HG03558 (cell line): ENCODE measurements around the gene SRGAP3.

Experiments
- ATAC-seq: cut with Tn5 transposase; IDR thresholded peaks from one replicate; pipeline ENCODE4 v1.9.1; 2021; ENCODE audit warnings: moderate number of reproducible peaks; ENCODE audit not compliant: unreplicated experiment; ENCODE audit errors: extremely low read depth

Gene SRGAP3

DNA sequence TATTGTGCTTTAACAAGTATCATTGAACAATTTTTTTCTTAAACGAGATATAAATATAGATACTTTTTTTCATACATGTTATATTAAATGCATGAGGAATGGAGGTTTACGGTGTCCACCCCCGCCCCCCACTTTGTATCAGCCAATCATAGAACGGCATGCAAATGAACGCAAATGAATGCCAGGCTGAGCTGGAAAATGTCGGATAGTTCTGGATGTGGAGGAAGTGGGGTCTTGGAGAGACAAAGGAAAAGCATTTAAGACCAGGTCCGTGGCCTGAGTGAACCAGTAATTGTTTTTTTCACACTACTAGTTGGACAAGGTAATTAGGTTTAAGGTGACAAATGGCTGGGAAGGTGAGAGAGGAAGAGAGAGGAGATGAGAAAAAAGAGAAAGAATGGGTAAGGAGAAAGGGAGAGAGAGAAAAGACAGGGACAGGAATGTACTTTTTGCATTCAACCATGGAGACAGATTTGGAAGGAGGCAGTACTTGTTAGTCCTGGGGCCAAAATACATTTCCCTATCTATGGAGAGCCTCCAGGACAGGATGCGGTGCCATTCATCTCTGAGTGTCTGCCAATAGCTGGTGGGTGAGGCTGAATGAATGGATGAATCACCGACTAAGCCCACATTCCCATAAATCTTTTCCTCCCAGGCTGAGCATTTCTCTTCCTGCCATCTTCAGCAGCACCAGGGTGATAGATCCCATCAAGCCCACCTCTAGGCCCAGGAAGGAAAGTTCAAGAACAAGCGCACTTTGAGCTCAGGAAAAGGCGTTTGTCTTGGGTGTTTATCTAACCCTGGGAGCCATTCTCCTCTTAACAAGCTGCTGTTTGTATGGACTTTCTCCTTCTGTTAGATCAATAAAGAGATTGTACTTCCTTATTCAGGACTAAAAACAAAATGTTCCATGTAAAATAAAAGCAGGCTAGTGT lies 284.7 kb downstream of the SRGAP3 start:
- ATAC-seq, result no peak

GRCh38 chr3:8963137-8963853 lies 286.2 kb downstream of the SRGAP3 start, which contains the start of gene RAD18:
TSS of gene RAD18 (minus strand) at chr3:8963472. CDS start at chr3:8963385, 87 bp downstream.
- peak; percentile 84 for ATAC-seq

GRCh38 chr3:8962226-8962861 lies 287.1 kb downstream of the SRGAP3 start:
- no peak for ATAC-seq

DNA sequence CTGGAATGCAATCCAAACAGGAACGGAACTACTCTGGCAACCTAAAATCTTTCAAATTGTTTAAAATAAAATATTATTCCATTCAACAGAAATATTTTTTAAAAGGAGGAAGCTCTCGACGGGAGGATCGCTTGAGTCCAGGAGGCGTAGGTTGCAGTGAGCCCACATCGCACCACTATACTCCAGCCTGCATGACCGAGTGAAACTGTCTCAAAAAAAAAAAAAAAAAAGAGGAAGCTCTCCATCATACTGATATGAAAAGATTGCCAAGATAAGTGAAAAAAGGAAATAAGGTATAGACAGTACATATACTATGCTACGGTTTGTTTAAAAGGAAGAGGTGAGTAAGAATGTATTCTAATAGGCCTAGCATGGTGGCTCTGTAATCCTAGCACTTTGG lies 289.8 kb downstream of the SRGAP3 start:
- no peak for ATAC-seq

DNA sequence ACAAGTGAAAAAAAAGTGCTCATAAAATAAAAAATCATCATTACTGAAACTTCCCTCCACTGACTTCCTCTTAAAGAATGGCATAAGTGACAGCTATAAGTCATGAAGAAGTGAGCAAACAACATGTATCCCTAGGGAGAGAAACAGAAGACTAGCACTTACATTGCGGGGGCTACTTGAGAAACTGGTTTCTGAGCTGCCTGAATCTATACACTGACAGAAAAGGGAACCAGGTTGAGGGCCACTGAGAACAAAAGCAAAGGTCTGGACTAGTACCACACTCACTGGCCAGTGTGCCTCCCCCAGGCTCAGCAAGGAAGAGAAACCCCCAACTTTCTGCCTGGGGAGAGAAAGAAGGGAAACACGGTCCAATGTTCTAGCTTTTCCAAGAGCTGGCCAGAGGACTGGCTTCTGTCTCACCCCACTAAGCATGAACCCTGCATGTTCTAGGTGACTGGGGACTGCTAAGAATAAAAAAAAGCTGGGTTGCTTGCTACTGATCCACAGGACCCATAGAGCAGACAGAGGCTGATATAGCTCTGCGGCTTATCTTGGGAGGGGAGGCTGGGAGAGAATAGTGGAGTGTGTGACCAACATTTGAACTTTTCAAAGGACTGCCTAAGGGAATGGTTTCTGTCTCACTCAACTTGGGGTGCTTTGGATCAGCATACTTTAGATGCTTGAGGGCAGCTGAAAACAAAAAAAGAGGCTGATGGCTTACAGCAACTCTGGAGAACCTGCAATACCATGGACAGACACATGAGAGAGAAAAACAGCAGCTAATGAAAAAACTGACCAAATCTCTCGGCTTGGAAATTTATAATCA lies 294.3 kb downstream of the SRGAP3 start:
- peak; percentile 88 for ATAC-seq

- no peak for ATAC-seq
These were observed 296.1 kb downstream of the SRGAP3 start for GRCh38 chr3:8953313-8953712.

DNA sequence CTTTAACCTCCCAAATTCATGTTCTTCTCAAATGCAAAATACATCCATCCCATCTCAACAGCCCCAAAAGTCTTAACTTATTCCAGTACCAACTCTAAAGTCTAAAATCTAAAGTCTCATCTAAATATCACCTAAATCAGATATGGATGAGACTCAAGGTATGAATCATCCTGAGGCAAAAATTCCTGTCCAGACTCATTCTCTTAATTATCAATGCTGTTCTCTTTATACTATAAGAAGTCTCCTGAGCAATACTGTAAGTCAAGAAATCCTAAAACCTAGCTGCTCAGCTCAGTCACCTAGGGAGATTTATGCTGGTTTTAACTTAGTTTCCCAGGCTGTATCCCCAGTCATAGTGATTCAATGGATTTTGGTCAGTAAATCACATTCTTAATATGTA lies 297.3 kb downstream of the SRGAP3 start:
- ATAC-seq, result no peak

GRCh38 chr3:8945890-8946600 lies 303.4 kb downstream of the SRGAP3 start:
- ATAC-seq, result no peak

- no peak for ATAC-seq
These were observed 306.5 kb downstream of the SRGAP3 start for GRCh38 chr3:8942746-8943488.

DNA sequence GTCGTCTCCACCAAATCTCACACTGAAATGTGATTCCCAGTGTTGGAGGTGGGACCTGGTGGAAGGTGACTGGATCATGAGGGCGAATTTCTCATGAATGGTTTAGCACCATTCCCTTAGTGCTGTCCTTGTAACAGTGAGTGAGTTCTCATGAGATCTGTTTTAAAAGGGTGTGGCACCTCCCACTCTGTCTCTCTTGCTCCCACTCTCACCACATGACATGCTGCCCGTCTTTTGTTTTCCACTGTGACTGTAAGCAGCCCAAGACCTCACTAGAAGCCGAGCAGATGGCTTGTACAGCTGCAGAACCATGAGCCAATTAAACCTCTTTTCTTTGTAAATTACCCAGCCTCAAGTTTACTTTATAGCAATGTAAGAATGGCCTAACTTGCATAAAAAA lies 307.3 kb downstream of the SRGAP3 start:
- ATAC-seq, result no peak

DNA sequence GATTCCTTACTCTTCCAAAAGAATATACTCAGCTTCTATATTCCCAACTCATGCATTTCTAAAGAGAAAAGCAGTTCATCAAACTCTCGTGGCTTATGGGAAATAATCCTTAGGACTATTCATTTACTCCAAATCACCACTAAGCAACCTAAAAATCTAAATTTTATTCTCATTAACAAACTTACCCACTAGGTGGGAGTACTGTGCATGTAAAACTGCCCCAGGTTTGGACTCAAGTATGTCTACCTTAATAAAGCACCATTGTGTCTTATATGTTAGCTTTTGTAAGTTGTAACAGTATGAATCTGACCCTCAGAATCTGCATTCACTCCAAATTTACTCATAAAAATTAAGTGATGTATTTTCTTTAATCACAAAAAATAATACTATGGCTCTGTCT lies 311.4 kb downstream of the SRGAP3 start:
- ATAC-seq, result no peak

DNA sequence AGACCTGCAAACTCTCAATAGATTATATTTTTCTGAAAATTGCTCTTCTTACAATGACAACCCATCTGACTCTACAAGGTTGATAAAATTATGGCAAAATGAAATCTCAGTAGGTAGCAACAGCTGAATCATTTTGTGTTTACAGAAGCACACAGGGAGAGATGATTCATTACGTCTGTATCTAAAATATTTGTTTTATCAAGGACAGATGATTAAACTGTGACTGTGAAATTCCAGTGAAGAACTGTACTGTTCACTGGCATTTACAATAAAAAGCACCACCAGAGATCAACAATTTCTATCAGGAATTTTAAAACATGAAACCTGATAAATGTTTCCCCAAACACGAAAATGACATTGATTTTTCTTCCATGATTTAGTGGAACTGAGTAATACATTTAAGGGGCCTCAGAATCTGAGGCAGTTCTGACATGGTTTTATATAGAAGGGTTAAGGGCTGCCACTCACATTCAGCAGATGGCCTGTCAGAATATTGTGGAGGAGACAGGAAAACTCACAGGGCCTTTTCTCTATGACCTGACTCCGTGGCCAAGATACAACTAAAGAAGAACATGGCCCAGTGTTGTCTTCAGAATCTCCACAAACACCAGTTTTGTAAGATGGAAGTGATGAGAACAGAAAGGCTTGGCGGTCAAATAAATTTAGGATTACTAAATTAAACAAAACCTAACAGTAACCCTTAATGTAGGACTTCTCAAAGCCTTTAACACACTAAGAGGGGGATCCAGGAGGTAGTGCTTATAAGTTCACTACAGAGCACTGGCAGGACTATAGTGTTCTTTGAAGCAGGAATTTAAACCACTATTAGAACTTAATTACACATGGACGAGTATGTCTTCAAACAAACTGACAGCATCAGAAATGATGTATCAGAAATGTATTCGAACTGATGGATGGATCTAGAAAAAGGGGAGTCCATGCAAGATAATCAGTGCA lies 312.1 kb downstream of the SRGAP3 start:
- ATAC-seq, result no peak

GRCh38 chr3:8932507-8932906 lies 316.9 kb downstream of the SRGAP3 start:
- no peak for ATAC-seq

DNA sequence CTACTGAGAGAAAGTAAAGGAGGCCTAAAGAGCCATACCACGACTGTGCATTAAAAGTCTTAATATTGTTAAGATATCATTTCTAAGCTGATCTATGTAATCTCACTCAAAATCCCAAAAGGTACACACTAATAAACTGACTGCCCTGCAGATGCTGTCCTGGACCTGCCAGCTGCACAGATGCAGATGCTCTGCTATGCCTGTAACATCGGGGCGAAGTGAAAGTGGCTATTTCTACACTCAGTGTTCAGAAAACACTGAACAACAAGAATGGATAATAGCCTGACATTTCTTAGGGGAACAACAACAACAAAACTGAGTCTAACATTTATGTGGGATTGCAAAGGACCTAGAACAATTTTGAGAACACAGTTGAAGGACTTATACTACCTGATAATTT lies 318.1 kb downstream of the SRGAP3 start:
- ATAC-seq, result no peak
